Neuron (in vitro differentiated cells): ENCODE results near the gene RAB7B.

ENCODE experiments used
- H2AFZ ChIP-seq: one replicate; pipeline ENCODE4 v1.6.1; 2013; ENCODE audit warnings: low read depth, mild to moderate bottlenecking, inconsistent platforms, low read length, moderate library complexity
- H3K27me3 ChIP-seq: one replicate; pipeline ENCODE4 v1.6.1; 2013; ENCODE audit warnings: low read length; ENCODE audit not compliant: insufficient read depth
- H3K36me3 ChIP-seq: one replicate; pipeline ENCODE4 v1.6.1; 2013; ENCODE audit warnings: low read length; ENCODE audit not compliant: insufficient read depth
- H3K4me1 ChIP-seq: one replicate; pipeline ENCODE4 v1.6.1; 2013; ENCODE audit warnings: low read length; ENCODE audit not compliant: insufficient read depth
- H3K4me3 ChIP-seq: 2 replicates; pipeline ENCODE4 v1.5.1; 2013; ENCODE audit warnings: mild to moderate bottlenecking, low read length, moderate library complexity
- H3K9me3 ChIP-seq: one replicate; pipeline ENCODE4 v1.6.1; 2013; ENCODE audit warnings: low read length

The RAB7B gene

GRCh38 chr1:205972491-205973168 is 30.6 kb downstream of the RAB7B start:
- Histone ChIP-seq H2AFZ (no peak overlapping the region), H3K27me3 (no peaks in the 10 kb centered on the region), H3K9me3 (no peaks in the 10 kb centered on the region), H3K36me3 (no peaks in the 10 kb centered on the region), H3K4me1 (peaks cover 7% of the 10 kb centered on the region), H3K4me3 (no peak overlapping the region)

DNA sequence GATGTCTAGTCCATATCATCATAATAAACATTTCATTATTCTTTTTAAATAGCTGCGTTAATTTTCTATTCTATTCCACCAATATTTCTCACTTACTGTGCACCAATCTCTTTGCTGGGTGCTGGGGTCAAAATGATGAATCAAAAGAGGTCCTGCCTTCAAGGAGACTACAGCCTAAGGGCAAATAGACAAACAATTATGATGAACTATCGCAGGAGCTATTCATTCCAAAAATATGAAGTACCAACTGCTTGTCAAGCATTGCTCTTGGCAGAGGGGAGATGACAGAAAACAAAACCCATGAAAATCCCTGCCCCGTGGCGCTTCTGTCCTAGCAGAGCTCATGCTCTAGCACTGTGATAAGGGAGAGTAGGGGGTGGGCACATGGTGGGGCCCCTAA is 31.1 kb downstream of the RAB7B start:
- Histone ChIP-seq H3K36me3 (no peaks in the 10 kb centered on the region), H2AFZ (no peak overlapping the region), H3K27me3 (no peaks in the 10 kb centered on the region), H3K4me1 (peaks cover 7% of the 10 kb centered on the region), H3K4me3 (no peak overlapping the region), H3K9me3 (no peaks in the 10 kb centered on the region)

DNA sequence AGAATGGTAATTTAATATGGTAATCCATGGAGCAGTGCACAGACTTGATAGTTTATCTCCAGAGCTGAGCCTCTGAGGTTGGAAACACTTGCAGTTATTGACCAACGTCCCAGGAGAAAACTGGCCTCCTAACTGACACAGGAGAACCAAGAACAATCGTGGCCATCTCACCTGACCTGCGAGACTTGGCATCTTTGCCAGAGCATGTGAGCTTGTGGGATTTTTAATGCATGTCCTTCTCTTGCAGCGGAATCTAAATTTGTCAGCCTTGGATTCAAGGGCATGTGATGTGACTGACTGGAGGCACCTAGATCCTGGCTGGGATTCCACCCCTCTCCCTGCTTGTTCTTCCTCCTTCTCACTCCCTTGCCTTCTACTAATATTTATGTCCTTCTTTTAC is 32.1 kb downstream of the RAB7B start:
- H2AFZ ChIP-seq, result no peak overlapping the region
- H3K36me3 ChIP-seq, result no peaks in the 10 kb centered on the region
- no peaks in the 10 kb centered on the region for H3K9me3 ChIP-seq
- no peaks in the 10 kb centered on the region for H3K27me3 ChIP-seq
- H3K4me3 ChIP-seq, result no peak overlapping the region
- no peaks in the 10 kb centered on the region for H3K4me1 ChIP-seq

GRCh38 chr1:205970486-205970885 is 32.7 kb downstream of the RAB7B start:
- H3K9me3 ChIP-seq, result no peaks in the 10 kb centered on the region
- no peak overlapping the region for H2AFZ ChIP-seq
- no peaks in the 10 kb centered on the region for H3K36me3 ChIP-seq
- H3K4me1 ChIP-seq, result peaks cover 4% of the 10 kb centered on the region
- H3K4me3 ChIP-seq, result no peak overlapping the region
- no peaks in the 10 kb centered on the region for H3K27me3 ChIP-seq

DNA sequence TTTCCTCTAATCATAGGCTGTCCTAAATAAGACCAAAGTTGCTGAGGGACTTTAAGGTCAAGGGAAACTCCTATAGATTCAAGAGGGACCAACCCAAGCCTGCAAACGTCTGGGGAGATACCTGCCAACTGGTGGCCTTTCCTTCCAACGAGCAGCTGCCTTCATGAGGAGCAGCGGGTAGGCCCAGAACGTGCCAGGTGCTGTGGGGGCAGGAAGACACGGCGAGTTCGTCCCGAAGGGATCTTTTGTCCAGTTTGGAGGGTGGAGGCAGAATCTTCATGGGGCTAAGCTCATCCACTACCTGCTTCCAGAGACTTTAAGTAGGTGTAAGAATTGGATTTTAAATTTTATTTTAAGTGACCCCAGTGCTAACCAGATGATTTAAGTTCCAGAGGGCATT is 34.0 kb downstream of the RAB7B start:
- Histone ChIP-seq H3K27me3 (no peaks in the 10 kb centered on the region), H3K4me1 (peaks cover 10% of the 10 kb centered on the region), H2AFZ (no peak overlapping the region), H3K36me3 (no peaks in the 10 kb centered on the region), H3K4me3 (no peak overlapping the region), H3K9me3 (no peaks in the 10 kb centered on the region)

- H3K4me1 ChIP-seq, result peaks cover 10% of the 10 kb centered on the region
- H2AFZ ChIP-seq, result no peak overlapping the region
- no peaks in the 10 kb centered on the region for H3K9me3 ChIP-seq
- peaks cover under 1% of the 10 kb centered on the region for H3K27me3 ChIP-seq
- no peaks in the 10 kb centered on the region for H3K36me3 ChIP-seq
- H3K4me3 ChIP-seq, result no peak overlapping the region
Measured at GRCh38 chr1:205967554-205968335, 35.5 kb downstream of the RAB7B start.

DNA sequence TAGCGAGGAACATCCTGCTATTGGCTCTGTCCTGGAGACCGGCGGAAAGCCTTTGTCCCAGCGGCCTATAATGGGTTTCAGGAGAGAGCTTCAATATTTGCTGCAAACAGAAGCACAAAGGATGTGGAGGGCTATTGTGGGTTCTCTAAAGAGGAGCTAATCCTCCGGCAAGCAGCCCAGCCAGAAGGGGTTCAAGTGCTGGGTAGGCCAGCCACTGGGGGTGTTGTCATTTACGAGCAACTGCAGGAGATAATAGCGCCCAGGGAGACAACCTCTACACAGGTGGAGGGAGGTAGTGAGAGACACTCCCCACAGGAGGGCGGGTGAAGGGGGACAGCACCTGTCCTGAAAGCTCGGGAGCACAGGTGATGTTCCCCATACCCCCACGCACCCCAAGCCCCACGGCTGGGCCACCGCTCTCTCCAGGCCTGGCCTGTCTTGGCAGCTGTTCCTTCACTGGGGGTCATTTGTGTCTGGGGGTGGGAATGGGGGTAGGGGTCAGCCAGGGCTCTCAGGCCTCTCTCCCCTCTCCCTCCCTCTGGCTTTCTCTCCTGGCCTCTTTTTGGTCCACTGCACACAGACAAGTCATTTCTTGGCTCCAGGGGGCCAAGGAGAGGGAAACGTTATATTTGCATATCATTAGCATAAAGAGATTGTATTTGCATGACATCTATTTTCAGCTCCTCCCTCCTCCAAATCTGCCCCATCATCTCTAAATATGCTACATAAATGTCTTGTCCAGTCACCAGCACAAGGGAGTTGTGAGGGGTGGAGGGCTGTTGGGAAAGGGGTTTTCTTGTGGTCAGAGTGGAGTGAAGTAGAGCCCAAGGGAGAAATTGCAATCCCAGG is 37.9 kb downstream of the RAB7B start:
- Histone ChIP-seq H3K36me3 (no peaks in the 10 kb centered on the region), H3K4me1 (peaks cover 18% of the 10 kb centered on the region), H3K4me3 (no peak overlapping the region), H2AFZ (no peak overlapping the region), H3K9me3 (no peaks in the 10 kb centered on the region), H3K27me3 (peaks cover 3% of the 10 kb centered on the region)

DNA sequence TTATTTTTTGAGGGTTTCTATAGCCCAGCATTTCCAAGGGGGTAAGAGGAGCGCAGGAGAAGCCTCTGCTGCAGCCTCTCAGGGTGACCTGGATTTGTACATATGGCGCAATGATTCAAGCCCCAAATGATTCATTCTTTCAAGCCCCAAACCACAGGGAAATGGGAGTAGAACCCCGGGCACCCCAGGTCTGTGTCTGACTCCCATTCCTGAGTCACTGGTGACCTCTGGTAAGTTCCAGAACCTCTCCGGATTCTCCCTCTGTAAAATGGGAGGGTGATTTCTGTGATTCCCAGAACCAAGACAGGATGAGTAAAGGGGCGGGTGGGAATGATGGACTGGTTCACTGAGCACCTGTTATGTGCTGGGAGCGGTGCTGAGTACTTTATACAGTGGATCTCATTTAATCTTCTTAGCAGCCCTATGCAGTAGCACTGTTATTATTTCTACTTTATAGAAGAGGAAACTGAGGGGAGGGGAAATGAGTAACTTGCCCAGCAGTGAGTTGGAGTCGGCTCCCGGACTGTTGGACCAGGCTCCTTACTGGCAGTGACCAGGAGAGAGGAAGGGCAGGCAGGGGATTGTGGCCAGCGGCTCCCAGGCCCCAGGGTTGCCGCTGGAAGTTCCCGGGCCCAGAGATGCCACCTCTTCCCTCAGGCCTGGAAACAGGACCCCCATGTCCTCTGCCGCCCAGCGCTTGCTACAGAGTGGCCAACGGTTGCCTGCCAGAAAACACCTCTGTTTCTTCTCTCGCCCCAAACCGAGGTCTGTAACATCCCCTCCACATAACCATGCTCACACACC is 39.6 kb downstream of the RAB7B start:
- no peaks in the 10 kb centered on the region for H3K9me3 ChIP-seq
- H3K36me3 ChIP-seq, result no peaks in the 10 kb centered on the region
- no peak overlapping the region for H3K4me3 ChIP-seq
- no peak overlapping the region for H2AFZ ChIP-seq
- H3K27me3 ChIP-seq, result peaks cover 3% of the 10 kb centered on the region
- H3K4me1 ChIP-seq, result peaks cover 18% of the 10 kb centered on the region

- no peak overlapping the region for H2AFZ ChIP-seq
- H3K4me3 ChIP-seq, result no peak overlapping the region
- peaks cover 3% of the 10 kb centered on the region for H3K27me3 ChIP-seq
- no peaks in the 10 kb centered on the region for H3K36me3 ChIP-seq
- peaks cover 18% of the 10 kb centered on the region for H3K4me1 ChIP-seq
- H3K9me3 ChIP-seq, result no peaks in the 10 kb centered on the region
Measured at GRCh38 chr1:205962821-205963221, 40.4 kb downstream of the RAB7B start.

DNA sequence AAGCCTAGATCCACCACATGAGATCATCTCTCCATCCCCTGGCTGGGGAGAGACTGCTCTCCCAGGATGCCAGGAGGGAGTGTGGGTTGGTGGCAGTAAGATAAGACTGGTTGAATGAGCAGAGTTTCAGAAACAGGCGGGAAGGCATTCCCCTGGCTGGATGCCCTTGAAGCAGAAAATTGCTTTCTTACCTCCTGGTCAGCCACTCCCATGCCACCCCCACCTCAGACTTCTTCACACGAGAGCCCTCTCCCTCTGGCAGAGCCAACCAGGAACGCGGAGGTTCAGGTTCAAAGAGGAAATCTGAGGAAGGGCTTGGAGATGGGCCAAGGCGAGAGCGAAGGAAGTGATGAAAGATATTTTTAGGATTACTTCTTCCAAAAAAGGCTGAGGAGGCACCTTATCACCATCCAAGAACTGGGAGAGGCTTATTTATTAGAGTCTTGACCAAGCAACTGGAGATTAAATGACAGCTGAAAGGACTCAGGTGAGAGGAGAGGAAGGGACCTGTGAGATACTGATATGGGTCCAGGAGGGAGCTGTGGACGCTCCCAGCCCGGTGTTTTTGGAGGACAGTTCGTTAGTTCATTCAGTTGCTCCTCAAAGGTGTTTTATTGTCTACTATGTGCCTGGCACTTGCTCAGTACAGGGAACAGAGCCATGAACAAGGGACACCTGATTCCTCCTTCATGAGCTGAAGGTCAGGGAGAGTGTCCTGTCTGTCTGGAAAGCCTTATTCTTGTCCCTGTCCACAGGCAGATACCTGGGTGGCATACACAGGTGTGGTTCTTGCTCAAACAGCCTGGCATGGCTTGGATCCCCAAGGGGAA is 41.0 kb downstream of the RAB7B start:
- Histone ChIP-seq H3K9me3 (no peaks in the 10 kb centered on the region), H3K36me3 (no peaks in the 10 kb centered on the region), H3K27me3 (peaks cover 3% of the 10 kb centered on the region), H3K4me1 (peaks cover 18% of the 10 kb centered on the region), H3K4me3 (no peak overlapping the region), H2AFZ (no peak overlapping the region)

DNA sequence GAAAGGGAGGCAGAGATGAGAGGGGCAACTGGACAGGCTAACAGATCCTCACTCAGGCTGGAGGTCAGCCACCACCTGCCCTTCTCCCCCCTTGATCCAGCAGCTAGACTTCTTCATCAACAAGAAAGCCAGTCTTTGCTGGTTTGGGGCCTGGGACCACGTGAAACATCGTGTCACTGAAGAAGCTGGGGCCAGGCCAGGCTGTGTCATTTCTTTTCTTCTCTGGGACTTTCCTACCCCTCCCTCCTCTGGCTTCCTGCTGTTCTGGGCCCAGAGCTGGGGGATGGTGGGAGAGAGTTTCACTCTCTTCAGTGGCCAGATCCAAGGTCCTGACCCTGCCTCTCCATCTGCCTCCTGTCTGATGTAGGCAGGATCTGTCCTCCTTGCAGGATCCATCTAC is 41.8 kb downstream of the RAB7B start:
- Histone ChIP-seq H3K4me3 (no peak overlapping the region), H3K9me3 (no peaks in the 10 kb centered on the region), H3K27me3 (peaks cover 10% of the 10 kb centered on the region)

GRCh38 chr1:205959789-205960188 is 43.4 kb downstream of the RAB7B start:
- H3K9me3 ChIP-seq, result no peaks in the 10 kb centered on the region
- no peaks in the 10 kb centered on the region for H3K36me3 ChIP-seq
- H3K4me3 ChIP-seq, result no peak overlapping the region
- H2AFZ ChIP-seq, result no peak overlapping the region
- peaks cover 7% of the 10 kb centered on the region for H3K4me1 ChIP-seq
- peaks cover 13% of the 10 kb centered on the region for H3K27me3 ChIP-seq

More for the DNA sequence above, 41.8 kb downstream of the RAB7B start:
- no peak overlapping the region for H2AFZ ChIP-seq
- H3K36me3 ChIP-seq, result no peaks in the 10 kb centered on the region
- H3K4me1 ChIP-seq, result peaks cover 18% of the 10 kb centered on the region
